GM23338 (cell line): ENCODE data around the gene SCAPER. TPM values are rescaled to one million over a fixed set of nuclear protein-coding genes. Genes with fewer than 3 reads are reported as not detected.

Source experiments
- ATAC-seq: fragments of 200-7000 bp; cut with Tn5 transposase; 3 replicates; pipeline ENCODE4 v1.9.1; 2020
- DNase-seq: peaks from one replicate; pipeline ENCODE4 v3.0.0-alpha.2; 2015; ENCODE audit warnings: low spot score
- H2AFZ ChIP-seq: fragments of 200-600 bp; sonication (generic); 2 replicates; pipeline ENCODE4 v1.8.0; 2016; ENCODE audit warnings: antibody characterized with exemption, mild to moderate bottlenecking, moderate library complexity
- H3F3A ChIP-seq: fragments of 200-600 bp; sonication (generic); replicated peaks from 2 replicates; pipeline ENCODE4 v1.8.0; 2017; ENCODE audit warnings: antibody characterized with exemption, mixed run types, low read depth
- H3K27ac ChIP-seq: fragments of 200-600 bp; sonication (generic); 2 replicates; pipeline ENCODE4 v1.6.1; 2016; ENCODE audit warnings: low read depth
- H3K27me3 ChIP-seq: fragments of 200-600 bp; sonication (generic); 2 replicates; pipeline ENCODE4 v1.8.0; 2016; ENCODE audit warnings: mild to moderate bottlenecking, mixed run types, moderate library complexity; ENCODE audit not compliant: insufficient read depth
- H3K36me3 ChIP-seq: fragments of 200-600 bp; sonication (generic); 2 replicates; pipeline ENCODE4 v1.8.0; 2016; ENCODE audit warnings: mild to moderate bottlenecking; ENCODE audit not compliant: insufficient read depth
- H3K4me1 ChIP-seq: fragments of 200-600 bp; sonication (generic); 2 replicates; pipeline ENCODE4 v1.8.0; 2016; ENCODE audit warnings: mild to moderate bottlenecking, moderate library complexity; ENCODE audit not compliant: insufficient read depth
- H3K4me2 ChIP-seq: fragments of 200-600 bp; sonication (generic); 2 replicates; pipeline ENCODE4 v1.7.1; 2017; ENCODE audit warnings: mixed run types
- H3K4me3 ChIP-seq: fragments of 200-600 bp; sonication (generic); 2 replicates; pipeline ENCODE4 v1.6.1; 2016; ENCODE audit warnings: mixed run types
- H3K79me2 ChIP-seq: fragments of 200-600 bp; sonication (generic); replicated peaks from 2 replicates; pipeline ENCODE4 v1.8.0; 2017; ENCODE audit warnings: mild to moderate bottlenecking; ENCODE audit not compliant: insufficient read depth
- H3K9me2 ChIP-seq: fragments of 200-600 bp; sonication (generic); 2 replicates; pipeline ENCODE4 v1.8.0; 2017; ENCODE audit not compliant: insufficient read depth
- H4K20me1 ChIP-seq: fragments of 200-600 bp; sonication (generic); replicated peaks from 2 replicates; pipeline ENCODE4 v1.8.0; 2017; ENCODE audit warnings: mild to moderate bottlenecking; ENCODE audit not compliant: insufficient read depth
- H3K27ac Mint-ChIP-seq: 2 replicates; pipeline ENCODE4 v1.8.0; 2020; ENCODE audit warnings: inconsistent platforms, mild to moderate bottlenecking, moderate library complexity, mixed read lengths
- H3K27me3 Mint-ChIP-seq: 3 replicates; pipeline ENCODE4 v1.8.0; 2022; ENCODE audit warnings: low read depth, mild to moderate bottlenecking, moderate library complexity, mixed read lengths, inconsistent platforms; ENCODE audit not compliant: insufficient read depth, poor library complexity
- H3K36me3 Mint-ChIP-seq: 3 replicates; pipeline ENCODE4 v1.8.0; 2021; ENCODE audit warnings: low read depth, mild to moderate bottlenecking, inconsistent platforms, moderate library complexity, mixed read lengths
- H3K4me1 Mint-ChIP-seq: 3 replicates; pipeline ENCODE4 v1.8.0; 2020; ENCODE audit warnings: mild to moderate bottlenecking, inconsistent platforms, mixed read lengths
- H3K4me3 Mint-ChIP-seq: 3 replicates; pipeline ENCODE4 v1.8.0; 2021; ENCODE audit warnings: moderate library complexity, mild to moderate bottlenecking, inconsistent platforms, mixed read lengths
- H3K9me3 Mint-ChIP-seq: 3 replicates; pipeline ENCODE4 v1.8.0; 2020; ENCODE audit warnings: moderate library complexity, mild to moderate bottlenecking, inconsistent platforms, mixed read lengths
- CTCF ChIP-seq, 2 experiments: fragments of 200-600 bp in 1 of 2; sonication (generic) in 1 of 2; conservative IDR thresholded peaks; 2 replicates each; pipeline versions ENCODE4 v1.5.1 to v1.6.1; 2016 to 2017; ENCODE audit warnings: antibody characterized with exemption in 2 of 2, low read depth in 2 of 2, mild to moderate bottlenecking in 2 of 2, moderate library complexity in 1 of 2
- EZH2 ChIP-seq: fragments of 200-600 bp; sonication (generic); IDR thresholded peaks from one replicate; pipeline ENCODE4 v1.8.0; 2017; ENCODE audit warnings: antibody characterized with exemption, mild to moderate bottlenecking, low read depth; ENCODE audit not compliant: unreplicated experiment
- EZH2phosphoT487 ChIP-seq: fragments of 200-600 bp; sonication (generic); IDR thresholded peaks from one replicate; pipeline ENCODE4 v1.8.1; 2018; ENCODE audit warnings: antibody characterized with exemption; ENCODE audit not compliant: unreplicated experiment
- NANOG ChIP-seq: IDR thresholded peaks from 2 replicates; pipeline ENCODE4 v1.6.1; 2016; ENCODE audit warnings: antibody characterized with exemption, borderline replicate concordance
- REST ChIP-seq: IDR thresholded peaks from one replicate; pipeline ENCODE4 v1.6.1; 2018; ENCODE audit warnings: antibody characterized with exemption; ENCODE audit not compliant: unreplicated experiment
- STAT1 ChIP-seq: IDR thresholded peaks from one replicate; pipeline ENCODE4 v1.6.1; 2016; ENCODE audit warnings: antibody characterized with exemption; ENCODE audit not compliant: unreplicated experiment
- ZNF331 ChIP-seq: fragments of 250-450 bp; sonication (Bioruptor Pico); IDR thresholded peaks from 2 replicates; pipeline ENCODE4 v1.5.0; 2020; ENCODE audit warnings: low read depth, mild to moderate bottlenecking, moderate library complexity
- polyA plus RNA-seq: library from polyadenylated mRNA; unstranded; fragments of >200 nt; fragmentation: Nextera tagmentation; extraction: Ambion mirVana; gene quantifications from 2 replicates; pipeline ENCODE4 v1.2.1, GENCODE V29; 2016
- total RNA-seq: library from RNA; depleted of rRNA; stranded (reverse); fragments of >200 nt; shearing (Covaris generic); gene quantifications from 2 replicates; pipeline ENCODE4 v1.2.3, GENCODE V29; 2014

Gene SCAPER
- total and polyA plus RNA-seq, 2 experiments from 2014 or later: 9.1 to 17.6 TPM

- TF ChIP-seq CTCF (conservative IDR thresholded peaks at IDR 0.05; ENCODE audit: low read depth in 2 of 2) (no peak), ZNF331 (no peak), STAT1 (no peak)
Observed at GRCh38 chr15:76575274-76575673, 329.9 kb downstream of the SCAPER start (continued).

GRCh38 chr15:76572983-76573314 is 332.2 kb downstream of the SCAPER start:
- no peak overlapping the region for H3K4me3 Mint-ChIP-seq

More at GRCh38 chr15:76572983-76573314, 332.2 kb downstream of the SCAPER start:
- H3K27ac Mint-ChIP-seq: no peak overlapping the region
- no peak overlapping the region for H3K27ac ChIP-seq
- no peaks in the 10 kb centered on the region for H3K79me2 ChIP-seq
- no peaks in the 10 kb centered on the region; the same call in 1 of the 2 replicates for H3K9me2 ChIP-seq
- no peak for ATAC-seq
- H3K4me2 ChIP-seq: no peak overlapping the region
- H2AFZ ChIP-seq: no peak overlapping the region
- H3K27me3 Mint-ChIP-seq: peaks cover 3% of the 10 kb centered on the region
- H3K4me1 Mint-ChIP-seq: peaks cover 11% of the 10 kb centered on the region; the same call in 2 of the 3 replicates
- no peak for DNase-seq
- H3K36me3 Mint-ChIP-seq: peaks cover 6% of the 10 kb centered on the region; the same call in 1 of the 3 replicates
- no peaks in the 10 kb centered on the region for H3K27me3 ChIP-seq
- H3K4me3 ChIP-seq: no peak overlapping the region
- no peaks in the 10 kb centered on the region for H3F3A ChIP-seq
- TF ChIP-seq REST (no peak), EZH2phosphoT487 (no peak), NANOG (no peak), EZH2 (no peak)
- no peaks in the 10 kb centered on the region for H3K4me1 ChIP-seq
- no peaks in the 10 kb centered on the region for H4K20me1 ChIP-seq
- H3K36me3 ChIP-seq: no peaks in the 10 kb centered on the region
- H3K9me3 Mint-ChIP-seq: peaks cover 3% of the 10 kb centered on the region; the same call in 1 of the 3 replicates
